ENCODE data around the gene CDH6. TPM values are rescaled to one million over a fixed set of nuclear protein-coding genes. Genes with fewer than 3 reads are reported as not detected.
"Not testable (repeated sequence)": the region's sequence is repeated elsewhere in the genome, so short reads cannot be mapped to it uniquely, and the experiment has no call there.

The CDH6 gene
- total RNA-seq, 2 experiments from 2014 or later, result not detected

GRCh38 chr5:31333475-31333874 lies 140.0 kb downstream of the CDH6 start:
- ATAC-seq (ENCODE audit: low read depth), result no peak
- POLR2A ChIA-PET, result no interaction called here
- no peak overlapping the region for H3K27ac Mint-ChIP-seq
- no peak for DNase-seq
- no peaks in the 10 kb centered on the region for H3K9me3 Mint-ChIP-seq
- no peak overlapping the region for H3K4me3 Mint-ChIP-seq
- H3K36me3 Mint-ChIP-seq, result no peaks in the 10 kb centered on the region
- H3K27me3 Mint-ChIP-seq, result no peaks in the 10 kb centered on the region
- no peaks in the 10 kb centered on the region for H3K4me1 Mint-ChIP-seq

- DNase-seq, result no peak
These were observed 140.8 kb downstream of the CDH6 start for GRCh38 chr5:31334061-31334860.

GRCh38 chr5:31335456-31335855 lies 142.0 kb downstream of the CDH6 start:
- Mint-ChIP-seq H3K4me1 (no peaks in the 10 kb centered on the region), H3K36me3 (no peaks in the 10 kb centered on the region), H3K27ac (no peak overlapping the region), H3K9me3 (no peaks in the 10 kb centered on the region), H3K4me3 (no peak overlapping the region), H3K27me3 (no peaks in the 10 kb centered on the region)
- no peak for ATAC-seq (ENCODE audit: low read depth)
- POLR2A ChIA-PET, result no interaction called here
- no peak for DNase-seq

More at GRCh38 chr5:31334061-31334860, 140.8 kb downstream of the CDH6 start:
- POLR2A ChIA-PET, result no interaction called here
- no peaks in the 10 kb centered on the region for H3K36me3 Mint-ChIP-seq
- H3K4me1 Mint-ChIP-seq, result no peaks in the 10 kb centered on the region
- no peak for ATAC-seq (ENCODE audit: low read depth)
- H3K27me3 Mint-ChIP-seq, result no peaks in the 10 kb centered on the region
- no peak overlapping the region for H3K4me3 Mint-ChIP-seq
- H3K27ac Mint-ChIP-seq, result no peak overlapping the region
- no peaks in the 10 kb centered on the region for H3K9me3 Mint-ChIP-seq

GRCh38 chr5:31343946-31344345 lies 150.5 kb downstream of the CDH6 start:
- no peaks in the 10 kb centered on the region for H3K36me3 Mint-ChIP-seq
- H3K27ac Mint-ChIP-seq, result no peak overlapping the region
- ATAC-seq (ENCODE audit: low read depth) (no peak), DNase-seq (no peak)
- H3K27me3 Mint-ChIP-seq, result no peaks in the 10 kb centered on the region
- POLR2A ChIA-PET, result no interaction called here
- no peaks in the 10 kb centered on the region for H3K9me3 Mint-ChIP-seq
- no peak overlapping the region for H3K4me3 Mint-ChIP-seq
- no peaks in the 10 kb centered on the region for H3K4me1 Mint-ChIP-seq

GRCh38 chr5:31346896-31347551 lies 153.5 kb downstream of the CDH6 start:
- no peaks in the 10 kb centered on the region for H3K36me3 Mint-ChIP-seq
- no peaks in the 10 kb centered on the region for H3K4me1 Mint-ChIP-seq

GRCh38 chr5:31347552-31347905 lies 154.0 kb downstream of the CDH6 start:
- Mint-ChIP-seq H3K9me3 (no peaks in the 10 kb centered on the region), H3K27ac (no peak overlapping the region), H3K36me3 (no peaks in the 10 kb centered on the region), H3K4me3 (no peak overlapping the region), H3K27me3 (no peaks in the 10 kb centered on the region), H3K4me1 (no peaks in the 10 kb centered on the region)
- POLR2A ChIA-PET, result no interaction called here
- DNase-seq, result no peak
- no peak for ATAC-seq (ENCODE audit: low read depth)

More at GRCh38 chr5:31346896-31347551, 153.5 kb downstream of the CDH6 start:
- H3K9me3 Mint-ChIP-seq, result no peaks in the 10 kb centered on the region
- H3K4me3 Mint-ChIP-seq, result no peak overlapping the region
- POLR2A ChIA-PET, result no interaction called here
- ATAC-seq (ENCODE audit: low read depth) (no peak), DNase-seq (no peak)
- H3K27ac Mint-ChIP-seq, result no peak overlapping the region
- H3K27me3 Mint-ChIP-seq, result no peaks in the 10 kb centered on the region

- DNase-seq (no peak), ATAC-seq (ENCODE audit: low read depth) (no peak)
- H3K36me3 Mint-ChIP-seq, result no peaks in the 10 kb centered on the region
- POLR2A ChIA-PET, result no interaction called here
- no peak overlapping the region for H3K4me3 Mint-ChIP-seq
- no peaks in the 10 kb centered on the region for H3K4me1 Mint-ChIP-seq
- H3K27me3 Mint-ChIP-seq, result no peaks in the 10 kb centered on the region
- H3K9me3 Mint-ChIP-seq, result no peaks in the 10 kb centered on the region
- H3K27ac Mint-ChIP-seq, result no peak overlapping the region
These were observed 156.9 kb downstream of the CDH6 start for GRCh38 chr5:31350395-31350794.

GRCh38 chr5:31355337-31355736 lies 161.9 kb downstream of the CDH6 start:
- no peak overlapping the region for H3K4me3 Mint-ChIP-seq
- H3K27ac Mint-ChIP-seq, result no peak overlapping the region
- POLR2A ChIA-PET, result no interaction called here
- no peak for DNase-seq
- no peaks in the 10 kb centered on the region for H3K27me3 Mint-ChIP-seq
- no peaks in the 10 kb centered on the region for H3K4me1 Mint-ChIP-seq
- no peak for ATAC-seq (ENCODE audit: low read depth)
- H3K36me3 Mint-ChIP-seq, result no peaks in the 10 kb centered on the region
- no peaks in the 10 kb centered on the region for H3K9me3 Mint-ChIP-seq

GRCh38 chr5:31357038-31357437 lies 163.6 kb downstream of the CDH6 start:
- POLR2A ChIA-PET, result no interaction called here
- DNase-seq (no peak), ATAC-seq (ENCODE audit: low read depth) (no peak)
- Mint-ChIP-seq H3K9me3 (no peaks in the 10 kb centered on the region), H3K36me3 (no peaks in the 10 kb centered on the region), H3K4me3 (no peak overlapping the region), H3K27ac (no peak overlapping the region), H3K27me3 (no peaks in the 10 kb centered on the region), H3K4me1 (no peaks in the 10 kb centered on the region)

- H3K4me1 Mint-ChIP-seq, result no peaks in the 10 kb centered on the region
- ATAC-seq (ENCODE audit: low read depth) (no peak), DNase-seq (no peak)
- POLR2A ChIA-PET, result no interaction called here
- H3K27ac Mint-ChIP-seq, result no peak overlapping the region
- H3K9me3 Mint-ChIP-seq, result peaks cover 6% of the 10 kb centered on the region
- H3K27me3 Mint-ChIP-seq, result no peaks in the 10 kb centered on the region
- H3K36me3 Mint-ChIP-seq, result no peaks in the 10 kb centered on the region
- no peak overlapping the region for H3K4me3 Mint-ChIP-seq
These were observed 166.4 kb downstream of the CDH6 start for GRCh38 chr5:31359839-31360238.

- POLR2A ChIA-PET, result no interaction called here
- Mint-ChIP-seq H3K36me3 (no peaks in the 10 kb centered on the region), H3K4me3 (no peak overlapping the region), H3K9me3 (peaks cover 6% of the 10 kb centered on the region), H3K27me3 (no peaks in the 10 kb centered on the region), H3K4me1 (no peaks in the 10 kb centered on the region), H3K27ac (no peak overlapping the region)
- ATAC-seq (ENCODE audit: low read depth) (no peak), DNase-seq (no peak)
These were observed 167.7 kb downstream of the CDH6 start for GRCh38 chr5:31361234-31361633.

- H3K4me3 Mint-ChIP-seq; H3K36me3 Mint-ChIP-seq; H3K27me3 Mint-ChIP-seq; POLR2A ChIA-PET; ATAC-seq (ENCODE audit: low read depth); H3K4me1 Mint-ChIP-seq; H3K27ac Mint-ChIP-seq; H3K9me3 Mint-ChIP-seq; DNase-seq: not testable (repeated sequence)
These were observed 168.4 kb downstream of the CDH6 start for GRCh38 chr5:31361704-31362528.

GRCh38 chr5:31362529-31362900 lies 169.0 kb downstream of the CDH6 start:
- Mint-ChIP-seq H3K4me1 (no peaks in the 10 kb centered on the region), H3K36me3 (no peaks in the 10 kb centered on the region), H3K27me3 (no peaks in the 10 kb centered on the region), H3K27ac (no peak overlapping the region), H3K4me3 (no peak overlapping the region), H3K9me3 (peaks cover 6% of the 10 kb centered on the region)
- no peak for DNase-seq
- POLR2A ChIA-PET, result no interaction called here
- ATAC-seq (ENCODE audit: low read depth), result no peak
